Left ventricle myocardium superior (tissue), 1 donor: ENCODE measurements around the gene TOR4A. TPM values are rescaled to one million over a fixed set of nuclear protein-coding genes. Genes with fewer than 3 reads are reported as not detected.

Experiments used
- ATAC-seq: fragments of 200-7000 bp; cut with Tn5 transposase; one replicate; pipeline ENCODE4 v1.9.1; 2020; ENCODE audit warnings: mild to moderate bottlenecking, moderate library complexity
- DNase-seq: peaks from one replicate; pipeline ENCODE4 v3.0.0-alpha.2; 2020
- intact Hi-C: fragments of 100-400 bp; cut with micrococcal nuclease; formaldehyde crosslinking; loops from one replicate; pipeline ENCODE4 v1.11.0; 2022
- total RNA-seq: library from RNA; stranded (reverse); fragmentation: NEBNext Ultra II Directional; extraction: Animal tissue kit (Norgen Biotek cat#: 25700); gene quantifications from one replicate; pipeline ENCODE4 v1.2.1, GENCODE V29; 2021
- donor health status: DM: no; HTN: yes; CAD: no; lungs with severe emphysema.

Gene TOR4A
- total RNA-seq, 1 donor from 2014 or later, result 19.3 TPM

DNA sequence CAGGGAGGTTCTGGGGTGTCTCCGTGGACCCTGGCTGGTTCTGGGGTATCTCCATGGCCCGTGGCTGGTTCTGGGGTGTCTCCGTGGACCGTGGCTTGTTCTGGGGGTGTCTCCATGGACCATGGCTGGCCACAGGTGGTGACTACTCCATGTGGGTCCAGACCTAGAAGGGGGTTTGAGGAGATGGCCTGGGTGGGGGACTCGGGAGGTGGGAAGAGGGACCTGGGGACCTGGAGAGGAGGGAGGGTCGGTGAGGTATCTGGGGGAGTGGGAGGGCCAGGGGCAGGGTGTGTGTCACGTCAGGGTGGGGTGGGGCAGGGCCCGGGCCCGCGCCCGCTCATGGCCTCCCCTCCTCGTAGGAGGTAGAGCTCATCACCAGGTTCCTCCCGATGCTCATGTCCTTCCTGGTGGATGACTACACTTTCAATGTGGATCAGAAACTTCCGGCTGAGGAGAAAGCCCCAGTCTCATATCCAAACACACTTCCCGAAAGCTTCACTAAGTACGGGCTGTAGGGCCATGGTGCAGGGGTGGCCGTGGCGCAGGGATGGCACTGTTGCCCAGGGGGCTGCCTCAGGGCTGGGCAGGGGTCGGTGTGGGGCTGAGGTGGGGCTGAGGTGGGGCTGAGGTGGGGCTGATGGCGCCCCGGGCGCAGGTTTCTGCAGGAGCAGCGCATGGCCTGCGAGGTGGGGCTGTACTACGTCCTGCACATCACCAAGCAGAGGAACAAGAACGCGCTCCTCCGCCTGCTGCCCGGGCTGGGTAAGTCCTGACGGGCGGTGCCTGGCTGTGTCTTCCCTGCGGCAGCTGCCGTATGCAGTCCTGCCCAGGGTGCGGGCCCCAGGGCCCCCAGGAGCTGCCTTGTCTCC, 10.7 kb upstream of the TOR4A start:
- intact Hi-C loops, result no loop called here
- ATAC-seq (no peak), DNase-seq (no peak)

DNA sequence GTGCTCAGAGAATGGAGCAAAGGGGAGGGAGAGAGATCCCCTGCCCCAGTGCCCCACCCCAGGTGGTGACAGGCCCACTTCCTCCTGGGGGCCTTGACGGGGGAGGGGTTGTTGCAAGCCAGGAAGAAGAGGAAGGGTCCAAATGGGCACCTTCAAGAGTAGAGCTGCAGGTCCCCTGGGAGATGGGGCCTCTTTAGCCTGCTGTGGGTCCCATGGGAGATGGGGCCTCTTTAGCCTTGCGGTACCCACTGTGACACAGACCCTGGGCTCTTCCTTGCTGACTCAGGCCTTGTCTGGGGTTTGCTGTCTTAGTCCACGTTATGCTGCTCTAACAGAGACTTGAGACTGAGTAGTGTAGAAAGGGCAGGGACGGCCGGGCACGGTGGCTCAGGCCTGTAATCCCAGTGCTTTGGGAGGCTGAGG, 9.6 kb upstream of the TOR4A start:
- ATAC-seq, result no peak
- intact Hi-C loops, result no loop called here

DNA sequence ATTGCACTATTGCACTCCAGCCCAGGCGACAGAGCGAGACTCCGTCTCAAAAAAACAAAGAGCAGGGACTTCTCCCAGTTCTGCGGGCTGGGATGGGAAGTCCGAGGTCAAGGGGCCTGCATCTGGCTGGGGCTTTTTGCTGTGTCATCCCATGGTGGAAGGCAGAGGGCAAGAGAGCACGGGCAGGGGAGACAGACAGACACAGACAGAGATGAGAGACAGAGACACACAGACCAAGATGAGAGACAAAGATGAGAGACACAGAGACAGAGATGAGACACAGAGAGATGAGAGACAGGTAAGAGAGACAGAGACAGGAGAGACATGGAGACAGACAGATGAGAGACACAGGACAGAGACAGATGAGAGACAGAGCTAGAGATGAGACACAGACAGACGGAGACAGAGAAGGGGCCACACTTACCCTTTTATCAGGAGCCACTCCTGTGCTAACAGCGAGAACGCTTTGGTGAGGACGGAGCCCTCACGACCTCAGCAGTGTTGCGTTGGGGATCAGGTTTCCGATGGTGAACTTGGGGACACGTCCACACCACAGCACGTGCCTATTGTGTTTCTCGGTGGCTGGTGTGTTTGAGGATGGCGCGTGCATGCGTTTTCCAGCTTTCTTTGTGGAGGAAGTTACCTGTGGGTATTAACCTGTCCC, 8.9 kb upstream of the TOR4A start:
- peak; percentile 16 for ATAC-seq
- no peak for DNase-seq
- intact Hi-C loops, result no loop called here

More for the DNA sequence above, 9.6 kb upstream of the TOR4A start:
- DNase-seq, result no peak

DNA sequence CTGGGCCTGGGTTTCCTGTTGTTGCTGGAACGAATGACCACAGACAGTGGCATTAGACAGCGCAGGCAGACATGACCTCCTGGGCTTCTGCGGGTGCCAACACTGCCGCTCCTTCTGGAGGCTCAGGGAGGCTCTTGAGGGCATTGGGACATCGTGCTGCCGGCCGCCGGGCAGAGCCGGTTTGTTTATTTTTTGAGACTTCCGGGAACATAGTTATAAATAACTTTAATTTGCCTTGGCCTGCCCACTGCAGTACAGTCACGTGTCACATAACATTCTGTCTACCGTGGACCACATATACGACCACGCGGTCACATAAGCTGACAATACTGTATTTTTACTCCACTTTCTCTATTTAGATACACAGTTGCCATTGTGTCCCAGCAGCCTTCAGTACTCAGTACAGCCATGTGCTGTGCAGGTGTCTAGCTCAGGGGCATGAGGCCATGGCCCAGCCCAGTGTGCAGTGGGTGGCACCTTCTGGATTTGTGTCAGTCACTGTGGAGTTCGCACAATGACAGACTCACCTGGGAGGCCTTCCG, 8.2 kb upstream of the TOR4A start:
- intact Hi-C loops, result no loop called here
- ATAC-seq (peak; percentile 73), DNase-seq (peak; percentile 70)

DNA sequence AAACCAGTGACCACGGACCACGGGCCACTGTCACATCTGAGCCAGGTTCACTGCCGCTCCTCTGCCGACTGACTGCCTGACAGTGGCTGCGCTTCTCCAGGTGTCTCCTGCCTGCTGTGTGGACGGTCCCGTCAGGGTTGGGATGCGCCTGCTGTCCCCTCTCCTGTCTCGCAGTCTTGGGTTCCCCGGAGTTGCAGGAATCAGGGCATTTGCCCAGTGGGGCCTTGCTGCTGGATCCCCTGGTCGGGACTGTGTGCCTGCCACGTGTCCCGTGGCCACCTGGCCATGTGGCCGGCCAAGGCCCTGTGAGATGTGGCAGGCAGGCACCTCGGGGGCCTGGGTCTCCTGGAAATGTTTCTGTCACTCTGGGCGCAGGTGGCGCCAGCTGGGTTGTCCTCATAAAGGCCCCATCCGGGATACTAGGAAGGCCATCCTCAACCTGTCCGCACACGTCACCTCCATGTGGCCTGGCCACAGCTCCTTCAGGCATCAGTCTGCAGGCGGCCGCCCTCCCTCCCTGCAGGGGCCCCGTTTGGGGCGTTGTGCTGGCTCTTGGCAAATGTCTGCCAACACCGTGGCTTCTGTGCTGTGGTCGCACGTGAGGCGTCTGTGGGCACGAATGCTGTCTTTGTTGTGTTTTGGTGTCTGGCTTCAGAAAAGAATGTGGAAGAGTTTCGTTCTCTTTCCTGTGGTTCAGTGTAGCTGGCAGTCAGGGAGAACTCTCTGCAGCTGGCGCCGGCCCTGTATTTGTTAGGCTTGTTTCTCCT, 6.4 kb upstream of the TOR4A start:
- ATAC-seq (peak; percentile 4), DNase-seq (no peak)
- intact Hi-C loops, result no loop called here

DNA sequence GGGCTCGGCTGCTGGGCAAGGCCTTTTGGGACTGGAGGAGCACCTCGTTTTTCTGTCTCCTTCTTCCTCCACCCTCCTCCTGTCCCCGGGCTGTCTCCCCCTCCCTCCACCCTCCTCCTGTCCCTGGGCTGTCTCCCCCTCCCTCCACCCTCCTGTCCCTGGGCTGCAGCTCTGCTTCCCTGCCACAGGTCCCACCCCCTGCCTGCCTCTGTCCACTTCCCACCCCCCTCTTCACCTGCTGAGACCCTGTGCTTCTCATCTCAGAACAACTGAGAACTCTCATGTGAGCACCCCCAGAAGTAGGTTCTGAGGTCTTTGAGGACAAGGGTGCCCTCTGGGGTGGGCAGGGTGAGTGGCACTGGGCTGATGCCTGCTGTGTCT, 5.8 kb upstream of the TOR4A start:
- intact Hi-C loops, result no loop called here
- ATAC-seq, result no peak
- DNase-seq, result no peak

DNA sequence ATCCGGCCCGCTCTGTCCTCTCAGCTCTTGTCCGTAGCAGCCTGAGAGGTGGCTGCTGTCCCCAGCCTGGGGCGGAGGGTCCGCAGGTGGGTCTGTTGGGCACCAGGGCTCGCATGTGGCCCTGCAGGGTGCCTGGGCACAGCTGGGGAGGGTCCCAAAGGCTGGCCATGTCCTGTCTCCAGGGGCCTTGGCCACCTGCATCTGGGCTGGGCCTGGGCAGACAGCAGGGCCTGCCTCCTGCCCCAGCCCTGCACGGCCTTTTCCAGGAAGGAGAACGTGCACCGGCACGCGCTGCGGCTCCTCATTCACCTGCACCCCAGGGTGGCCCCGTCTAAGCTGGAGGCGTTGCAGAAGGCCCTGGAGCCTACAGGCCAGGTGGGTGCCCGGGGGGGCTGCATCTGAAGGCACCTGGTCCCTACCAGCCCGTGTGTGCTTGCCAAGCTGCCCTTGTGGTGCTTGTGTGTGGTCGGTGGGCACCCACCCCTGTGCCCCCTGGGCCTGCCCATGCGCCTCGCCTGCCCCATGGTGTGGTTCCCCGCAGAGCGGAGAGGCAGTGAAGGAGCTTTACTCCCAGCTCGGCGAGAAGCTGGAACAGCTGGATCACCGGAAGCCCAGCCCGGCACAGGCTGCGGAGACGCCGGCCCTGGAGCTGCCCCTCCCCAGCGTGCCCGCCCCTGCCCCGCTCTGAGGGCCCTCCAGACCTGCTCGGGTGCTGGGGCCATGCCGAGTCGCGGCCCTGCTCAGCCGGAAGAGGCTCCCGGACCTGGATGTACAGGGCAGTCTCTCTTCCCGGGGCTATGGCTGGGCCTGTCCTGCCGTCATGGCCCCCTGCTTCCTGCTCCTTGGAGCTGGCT, 5.1 kb upstream of the TOR4A start:
- ATAC-seq (no peak), DNase-seq (no peak)
- intact Hi-C loops, result no loop called here

DNA sequence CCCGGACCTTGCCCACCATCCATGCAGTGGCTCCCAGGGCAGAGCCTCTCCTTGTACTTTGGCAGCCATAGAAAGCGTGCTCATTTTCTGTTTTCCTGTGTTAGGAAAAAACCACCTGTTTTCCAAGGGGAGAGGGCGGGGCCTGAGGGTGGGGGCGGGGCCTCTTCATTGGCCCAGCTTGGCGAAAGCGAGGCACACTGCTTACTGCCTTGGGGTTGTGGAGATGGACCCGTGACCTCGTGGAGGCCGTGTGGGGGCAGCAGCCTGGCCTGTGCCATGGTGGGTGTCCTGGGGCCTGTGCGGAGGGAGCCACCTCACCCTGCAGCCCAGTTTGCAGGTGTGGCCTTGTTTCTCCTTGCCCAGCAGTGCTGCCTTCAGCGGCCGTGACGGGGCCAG, 4.4 kb upstream of the TOR4A start:
- ATAC-seq (no peak), DNase-seq (no peak)
- intact Hi-C loops, result no loop called here

DNA sequence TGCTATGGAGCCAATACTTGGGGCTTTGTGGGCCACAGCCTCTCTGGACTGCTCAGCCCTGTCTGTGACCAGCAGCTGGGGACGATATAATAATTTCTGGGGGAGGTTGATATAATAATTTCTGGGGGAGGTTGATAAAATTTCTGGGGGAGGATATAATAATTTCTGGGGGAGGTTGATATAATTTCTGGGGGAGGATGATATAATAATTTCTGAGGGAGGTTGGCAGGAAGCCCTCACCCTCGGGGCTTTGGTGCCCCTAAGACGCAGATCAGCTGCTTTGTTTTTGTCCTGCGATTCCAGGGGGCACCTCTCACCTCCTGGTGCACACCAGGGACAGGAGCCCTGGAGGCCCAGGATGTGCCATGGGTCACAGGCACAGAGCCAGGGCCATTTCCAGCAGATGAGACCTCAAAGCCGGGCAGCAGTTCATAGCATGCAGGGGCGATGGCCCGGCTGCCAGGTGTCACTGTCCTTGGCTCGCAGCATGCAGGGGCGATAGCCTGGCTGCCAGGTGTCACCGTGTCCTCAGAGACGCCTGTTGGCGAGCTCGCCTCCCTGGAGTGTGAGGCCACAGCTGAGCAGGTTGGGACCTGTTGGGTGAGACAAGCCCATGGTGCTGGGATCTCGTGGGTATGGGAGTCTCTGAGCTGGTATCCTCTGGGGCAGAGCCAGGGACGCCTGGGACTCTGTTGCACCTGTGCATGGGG, 3.8 kb upstream of the TOR4A start:
- DNase-seq, result peak; percentile 53
- intact Hi-C loops, result no loop called here

DNA sequence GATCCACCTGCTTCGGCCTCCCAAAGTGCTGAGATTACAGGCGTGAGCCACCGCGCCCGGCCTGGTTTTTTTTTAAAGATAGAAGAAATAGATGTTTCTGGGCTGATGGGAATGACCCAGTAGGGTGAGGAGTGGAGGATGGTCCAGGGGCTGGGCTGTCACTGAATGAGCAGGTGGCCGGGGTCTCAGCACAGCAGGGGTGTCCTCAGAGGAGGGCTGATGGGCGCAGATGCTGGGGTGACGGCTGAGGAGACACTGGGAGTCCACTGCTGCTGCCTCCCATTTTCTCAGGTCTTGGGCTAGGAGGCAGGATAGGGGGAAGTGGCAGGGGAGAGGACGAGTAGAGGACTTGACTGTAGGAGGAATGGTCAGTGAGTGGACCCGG, 2.3 kb upstream of the TOR4A start:
- no peak for ATAC-seq
- no peak for DNase-seq
- intact Hi-C loops, result no loop called here

More for the DNA sequence above, 3.8 kb upstream of the TOR4A start:
- ATAC-seq, result no peak

DNA sequence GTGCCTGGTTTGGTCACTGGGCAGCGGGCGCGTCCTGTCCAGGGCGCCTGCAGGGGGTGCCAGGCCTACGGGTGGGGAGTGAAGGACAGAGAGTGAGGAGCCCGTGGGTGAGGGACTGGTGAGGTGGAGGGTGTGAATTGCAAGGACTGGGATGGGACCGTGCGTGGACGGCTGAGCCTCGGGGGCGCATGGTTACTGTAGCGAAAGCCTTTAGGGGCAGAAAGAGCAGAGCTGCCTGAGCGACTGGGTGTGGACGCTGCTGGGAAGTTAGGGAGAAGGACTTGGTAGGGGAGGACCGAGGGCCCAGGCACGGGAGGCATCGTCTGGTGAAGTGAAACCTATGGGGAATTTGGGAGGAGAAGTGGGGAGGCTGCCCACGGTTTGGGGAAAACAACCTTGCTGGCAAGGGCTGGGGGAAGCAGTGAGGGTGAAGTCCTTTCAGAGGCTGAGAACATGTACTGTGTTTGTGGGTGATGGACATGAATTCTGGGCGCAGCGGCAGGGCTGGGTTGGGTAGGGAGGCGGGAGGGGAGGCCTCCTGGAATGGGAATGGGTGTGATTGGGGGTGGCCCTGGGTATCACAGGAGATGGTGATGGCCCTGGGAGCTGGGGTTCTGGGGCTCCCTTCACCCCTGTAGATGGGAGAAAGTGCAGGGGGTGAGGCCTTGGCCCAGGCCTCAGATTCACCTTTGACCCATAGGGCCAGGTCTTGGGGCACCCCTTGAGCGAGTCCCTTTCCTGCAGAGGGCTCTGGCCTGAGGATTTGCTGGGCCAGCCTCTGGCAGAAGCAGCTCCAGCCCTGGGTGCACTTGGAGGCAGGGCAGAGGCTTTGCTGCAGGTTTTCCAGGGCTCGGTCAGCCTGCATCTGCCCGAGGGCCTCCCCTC, 1.7 kb upstream of the TOR4A start:
- ATAC-seq, result no peak
- intact Hi-C loops, result no loop called here
- no peak for DNase-seq

DNA sequence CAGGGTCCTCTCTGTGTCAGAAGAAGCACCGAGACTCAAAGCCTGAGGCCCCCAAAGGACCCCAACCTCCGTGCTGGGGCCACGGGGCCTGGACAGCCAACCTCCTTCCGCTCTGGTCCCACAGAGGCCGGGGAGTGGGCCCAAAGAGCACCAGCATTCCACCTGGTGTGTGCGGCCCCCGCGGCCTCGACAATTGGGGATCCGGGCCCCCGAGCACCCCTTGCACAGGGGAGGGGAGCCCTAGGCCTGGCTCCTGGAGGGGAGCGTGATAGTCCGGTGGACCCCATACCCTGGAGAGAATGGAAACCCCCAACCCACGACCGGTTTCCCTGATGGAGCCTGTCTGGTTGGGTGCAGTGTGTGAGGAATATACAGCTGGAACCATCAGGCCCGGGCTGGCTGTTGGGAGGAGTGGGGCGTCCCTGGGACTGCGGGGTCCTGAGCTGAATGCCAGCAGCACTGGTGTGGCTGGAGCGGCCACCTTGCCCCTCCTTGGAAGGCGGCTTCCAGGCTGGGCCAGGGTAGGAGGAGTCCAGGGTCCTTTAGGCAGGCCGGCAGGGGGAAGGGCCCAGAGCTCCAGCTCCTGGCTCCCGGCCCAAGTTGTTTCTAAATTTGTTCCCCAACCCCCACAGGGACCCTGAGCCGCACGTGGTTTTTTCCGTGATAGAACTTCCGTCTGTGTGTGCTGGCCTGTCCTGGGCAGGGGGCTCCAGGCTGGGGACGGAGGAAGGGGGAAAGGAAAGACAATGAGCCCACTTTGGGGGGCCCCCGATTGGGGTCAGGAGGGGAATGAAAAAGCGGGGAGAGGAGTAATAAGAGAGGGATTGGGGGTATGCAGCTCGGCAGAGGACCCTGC, 825 bp upstream of the TOR4A start:
- peak; percentile 92 for DNase-seq
- intact Hi-C loops, result no loop called here
- ATAC-seq, result peak; percentile 78

DNA sequence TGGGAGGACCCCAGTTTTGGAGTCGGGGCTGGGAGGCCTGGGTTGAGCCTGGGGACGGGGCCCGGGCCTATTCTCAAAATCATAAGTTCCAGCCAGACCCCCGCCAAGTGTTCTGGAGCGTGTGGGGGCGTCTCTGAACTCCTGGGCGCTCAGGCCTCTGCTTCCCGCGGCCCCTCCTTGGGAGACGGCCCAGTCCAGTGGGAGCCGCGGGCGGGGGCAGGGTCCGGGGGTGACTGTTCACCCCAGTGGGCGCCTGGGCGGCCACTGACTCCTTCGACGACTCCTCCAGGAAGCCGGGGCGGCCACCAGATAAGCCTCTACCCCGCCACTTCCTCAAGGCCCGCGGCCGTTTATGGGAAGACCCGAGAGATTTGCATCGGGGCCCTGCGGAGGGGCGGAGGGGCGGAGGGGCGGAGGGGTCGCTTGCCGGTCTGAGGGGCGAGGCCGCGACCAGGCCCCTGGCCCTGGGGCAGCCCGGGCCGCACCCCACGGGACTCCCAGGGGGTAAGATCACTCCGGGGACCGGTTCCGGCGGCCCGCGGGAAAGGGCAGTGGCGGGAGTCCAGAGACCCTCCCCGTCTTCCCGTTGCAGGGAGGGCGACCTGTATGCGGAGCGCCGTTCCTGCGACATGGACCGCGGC, 655 bp downstream of the TOR4A start:
- DNase-seq (no peak), ATAC-seq (peak; percentile 6)
- intact Hi-C loops, result no loop called here

DNA sequence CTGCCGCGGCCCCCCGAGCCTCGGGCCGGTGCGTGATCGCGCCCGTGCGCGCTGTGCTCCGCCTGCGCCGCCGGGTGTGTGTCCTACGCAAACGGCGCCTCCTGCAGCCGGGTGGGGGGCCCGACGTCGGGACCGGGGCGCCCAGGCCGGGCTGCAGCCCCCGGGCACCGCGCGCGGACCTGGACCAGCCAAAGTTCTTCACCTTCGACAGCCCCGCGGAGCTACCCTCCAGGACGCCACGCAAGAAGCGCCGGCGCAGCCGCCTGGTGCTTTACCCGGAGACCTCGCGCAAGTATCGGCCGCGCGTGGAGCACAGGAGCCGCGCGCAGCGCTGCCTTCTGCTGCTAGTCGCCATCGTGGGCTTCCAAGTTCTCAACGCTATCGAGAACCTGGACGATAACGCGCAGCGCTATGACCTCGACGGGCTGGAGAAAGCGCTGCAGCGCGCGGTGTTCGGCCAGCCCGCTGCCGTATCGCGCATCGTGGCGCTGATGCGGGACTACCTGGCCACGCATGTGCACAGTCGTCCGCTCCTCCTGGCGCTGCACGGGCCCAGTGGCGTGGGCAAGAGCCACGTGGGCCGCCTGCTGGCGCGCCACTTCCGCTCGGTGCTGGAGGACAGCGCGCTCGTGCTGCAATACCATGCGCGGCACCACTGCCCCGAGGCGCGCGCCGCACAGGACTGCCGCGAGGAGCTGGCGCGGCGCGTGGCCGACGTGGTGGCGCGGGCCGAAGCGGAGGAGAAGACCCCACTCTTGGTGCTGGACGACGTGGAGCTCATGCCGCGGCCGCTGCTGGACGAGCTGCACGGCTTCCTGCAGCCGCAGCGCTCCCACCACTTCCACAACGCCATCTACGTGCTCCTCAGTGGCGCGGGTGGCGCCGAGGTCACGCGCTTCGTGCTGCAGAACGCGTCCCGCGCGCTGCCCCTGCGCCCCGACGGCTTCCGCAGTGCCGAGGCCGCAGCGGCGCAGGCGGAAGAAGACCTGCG, 1.5 kb downstream of the TOR4A start:
- no peak for ATAC-seq
- no peak for DNase-seq

More for the DNA sequence above, 1.5 kb downstream of the TOR4A start:
- intact Hi-C loops, result no loop called here
